Skeletal muscle tissue (tissue), 4 donors: ENCODE measurements around the gene NELL1. TPM values are rescaled to one million over a fixed set of nuclear protein-coding genes. Genes with fewer than 3 reads are reported as not detected.

Experiments
- H3K27ac ChIP-seq: one replicate; pipeline ENCODE4 v1.7.0; 2013; ENCODE audit warnings: mild to moderate bottlenecking, low read depth, low read length, inconsistent platforms
- H3K27me3 ChIP-seq, 3 donors: one replicate each; pipeline ENCODE4 v1.7.0; 2013; ENCODE audit warnings: low read length in 3 of 3; ENCODE audit not compliant: control insufficient read depth in 3 of 3, insufficient read depth in 3 of 3
- H3K36me3 ChIP-seq, 3 donors: one replicate each; pipeline ENCODE4 v1.7.0; 2013; ENCODE audit warnings: low read length in 3 of 3; ENCODE audit not compliant: control insufficient read depth in 3 of 3, insufficient read depth in 3 of 3
- H3K4me1 ChIP-seq, 3 donors: one replicate each; pipeline ENCODE4 v1.7.0; 2013; ENCODE audit warnings: low read length in 3 of 3, mild to moderate bottlenecking in 3 of 3; ENCODE audit not compliant: control insufficient read depth in 3 of 3, insufficient read depth in 3 of 3
- H3K4me3 ChIP-seq, 3 donors: one replicate each; pipeline ENCODE4 v1.7.0; 2013; ENCODE audit warnings: low read length in 3 of 3
- H3K9ac ChIP-seq, 3 donors: one replicate each; pipeline ENCODE4 v1.7.0; 2013; ENCODE audit warnings: low read length in 3 of 3, mild to moderate bottlenecking in 3 of 3, moderate library complexity in 2 of 3, low read depth in 1 of 3
- H3K9me3 ChIP-seq, 3 donors: one replicate each; pipeline ENCODE4 v1.7.0; 2013; ENCODE audit warnings: low read length in 3 of 3; ENCODE audit not compliant: control insufficient read depth in 3 of 3
- total RNA-seq: library from RNA; depleted of rRNA; stranded (reverse); fragments of >200 nt; gene quantifications from one replicate; pipeline ENCODE4 v1.2.3, GENCODE V29; 2014
- donor health status: Osteomylitis.

NELL1 gene
- total RNA-seq, 1 donor from 2014 or later, result 3.7 TPM

DNA sequence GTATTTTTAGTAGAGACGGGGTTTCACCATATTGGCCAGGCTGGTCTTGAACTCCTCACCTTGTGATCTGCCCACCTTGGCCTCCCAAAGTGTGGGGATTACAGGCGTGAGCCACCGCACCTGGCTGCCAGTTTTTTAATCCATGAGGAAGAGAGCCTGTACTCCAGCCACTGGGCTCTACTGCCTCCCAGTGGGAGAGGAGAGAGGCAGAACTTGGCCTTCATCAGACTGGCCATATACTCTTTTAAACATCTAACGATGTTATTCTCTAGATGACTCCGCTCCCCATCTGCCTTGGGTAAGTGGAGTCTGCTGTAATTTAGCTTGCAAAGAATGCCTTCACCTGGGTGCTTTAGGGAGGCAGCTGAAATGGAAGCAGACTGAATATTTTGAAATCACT is 35.3 kb upstream of the NELL1 start:
- no peak overlapping the region for H3K9ac ChIP-seq
- H3K4me3 ChIP-seq, result no peak overlapping the region
- H3K4me1 ChIP-seq, result no peaks in the 10 kb centered on the region
- H3K36me3 ChIP-seq, result no peaks in the 10 kb centered on the region
- peaks cover 0 to 2% (median 0%) of the 10 kb centered on the region in 3 donors for H3K27me3 ChIP-seq
- no peak overlapping the region for H3K27ac ChIP-seq
- H3K9me3 ChIP-seq, result peaks cover 0 to 2% (median 0%) of the 10 kb centered on the region in 3 donors

DNA sequence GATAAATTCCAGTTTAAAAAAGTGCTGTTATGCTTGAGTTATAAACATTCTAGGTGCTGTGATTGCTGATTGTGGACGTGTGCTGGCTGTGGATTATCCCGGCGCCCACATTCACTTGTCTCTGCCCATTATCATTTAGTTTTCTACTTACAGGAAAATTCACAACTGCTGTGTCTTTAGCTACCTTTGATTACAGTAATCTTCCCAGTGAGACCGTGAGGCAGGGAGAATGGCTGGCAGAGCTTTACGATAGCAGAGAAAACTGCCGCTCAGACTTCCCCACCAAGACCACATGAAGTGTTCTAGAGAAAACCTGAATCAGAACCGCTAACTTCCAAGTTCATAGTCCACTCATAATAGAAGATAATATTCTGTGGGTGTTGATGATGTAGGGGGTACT is 34.6 kb upstream of the NELL1 start:
- Histone ChIP-seq H3K36me3 (no peaks in the 10 kb centered on the region), H3K9me3 (peaks cover 0 to 2% (median 0%) of the 10 kb centered on the region in 3 donors), H3K4me1 (no peaks in the 10 kb centered on the region), H3K27ac (no peak overlapping the region), H3K4me3 (no peak overlapping the region), H3K27me3 (peaks cover 0 to 2% (median 0%) of the 10 kb centered on the region in 3 donors), H3K9ac (no peak overlapping the region)

DNA sequence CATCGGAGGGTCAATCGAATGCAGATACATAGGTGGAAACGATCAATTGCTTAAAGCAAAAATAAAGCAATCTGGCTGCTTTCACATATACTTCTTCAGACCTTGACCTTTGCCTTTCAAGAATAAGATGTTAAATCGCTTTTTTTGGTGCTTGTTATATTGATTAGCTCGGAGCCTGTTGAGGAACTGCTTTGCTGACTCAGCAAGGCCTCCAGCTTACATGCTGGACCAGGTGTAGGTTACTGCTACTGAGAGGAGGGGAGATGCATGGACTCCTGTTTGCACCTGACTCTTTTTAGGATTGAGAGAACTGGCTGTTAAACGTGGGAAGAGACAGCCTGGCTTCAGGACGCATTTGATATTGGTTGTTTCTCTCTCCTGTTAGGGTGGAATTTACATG is 31.3 kb upstream of the NELL1 start:
- Histone ChIP-seq H3K27ac (no peak overlapping the region), H3K36me3 (no peaks in the 10 kb centered on the region), H3K9ac (no peak overlapping the region), H3K27me3 (peaks cover 0 to 2% (median 0%) of the 10 kb centered on the region in 3 donors), H3K4me3 (no peak overlapping the region), H3K9me3 (no peaks in the 10 kb centered on the region), H3K4me1 (no peaks in the 10 kb centered on the region)

DNA sequence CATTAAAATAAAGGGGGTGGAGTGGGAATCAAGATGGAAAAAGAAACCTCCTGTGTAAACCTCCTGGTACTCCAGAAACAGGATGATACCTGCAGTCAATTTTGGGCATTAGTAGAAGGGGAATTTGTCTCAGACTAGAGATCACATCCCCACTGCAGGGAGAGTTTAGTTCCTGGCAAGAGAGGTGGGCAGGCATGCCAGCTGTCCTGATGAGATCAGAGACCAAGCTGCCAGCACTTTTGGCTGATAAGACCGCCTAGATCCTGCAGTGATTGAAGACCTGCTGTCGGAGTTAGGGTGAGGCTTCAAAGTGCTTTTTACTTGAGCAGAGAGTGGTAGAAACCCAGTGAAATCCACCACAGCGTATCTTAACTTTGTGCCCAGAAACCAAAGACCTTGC is 29.7 kb upstream of the NELL1 start:
- Histone ChIP-seq H3K9ac (no peak overlapping the region), H3K27me3 (peaks cover 0 to 2% (median 0%) of the 10 kb centered on the region in 3 donors), H3K36me3 (no peaks in the 10 kb centered on the region), H3K4me3 (no peak overlapping the region), H3K9me3 (no peaks in the 10 kb centered on the region), H3K4me1 (no peaks in the 10 kb centered on the region), H3K27ac (no peak overlapping the region)

DNA sequence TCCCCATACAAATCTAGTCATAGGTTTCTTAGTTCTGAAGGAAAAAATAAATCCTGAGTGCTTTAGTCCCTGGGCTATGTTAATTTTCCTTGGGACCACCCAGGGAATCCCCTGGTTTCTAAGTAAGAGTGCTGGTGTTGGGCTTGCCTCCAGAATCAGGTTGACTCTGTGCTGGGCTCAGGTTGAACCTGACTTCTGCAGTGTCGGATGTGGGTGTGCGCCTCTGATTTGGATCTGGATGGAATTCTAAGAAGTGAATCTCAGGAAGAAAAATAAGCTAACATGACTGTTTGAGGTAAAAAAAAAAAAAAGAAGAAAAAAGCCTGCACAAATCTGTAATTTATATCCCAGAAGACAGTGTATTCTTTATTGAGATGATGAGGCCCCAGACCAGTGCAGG is 29.0 kb upstream of the NELL1 start:
- H3K4me1 ChIP-seq, result no peaks in the 10 kb centered on the region
- no peak overlapping the region for H3K9ac ChIP-seq
- peaks cover 0 to 2% (median 0%) of the 10 kb centered on the region in 3 donors for H3K27me3 ChIP-seq
- H3K36me3 ChIP-seq, result no peaks in the 10 kb centered on the region
- H3K27ac ChIP-seq, result no peak overlapping the region
- H3K4me3 ChIP-seq, result no peak overlapping the region
- H3K9me3 ChIP-seq, result no peaks in the 10 kb centered on the region

DNA sequence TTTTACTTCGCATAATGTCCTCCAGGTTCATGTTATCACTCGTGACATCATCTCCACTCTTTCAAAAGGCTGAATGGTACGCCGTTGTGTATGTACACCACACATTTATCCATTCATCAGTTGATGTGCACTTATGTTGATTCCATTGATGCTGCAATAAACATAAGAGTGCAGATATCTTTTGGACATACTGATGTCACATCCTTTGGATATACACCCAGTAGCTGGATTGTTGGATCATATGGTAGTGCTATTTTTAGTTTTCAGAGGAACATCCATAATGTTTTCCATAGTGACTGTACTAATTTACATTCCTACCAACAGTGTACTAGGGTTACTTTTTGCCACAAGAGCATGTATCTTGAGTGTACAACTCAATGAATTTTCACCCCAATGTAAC is 25.0 kb upstream of the NELL1 start:
- Histone ChIP-seq H3K4me1 (no peaks in the 10 kb centered on the region), H3K9ac (no peak overlapping the region), H3K9me3 (no peaks in the 10 kb centered on the region)

DNA sequence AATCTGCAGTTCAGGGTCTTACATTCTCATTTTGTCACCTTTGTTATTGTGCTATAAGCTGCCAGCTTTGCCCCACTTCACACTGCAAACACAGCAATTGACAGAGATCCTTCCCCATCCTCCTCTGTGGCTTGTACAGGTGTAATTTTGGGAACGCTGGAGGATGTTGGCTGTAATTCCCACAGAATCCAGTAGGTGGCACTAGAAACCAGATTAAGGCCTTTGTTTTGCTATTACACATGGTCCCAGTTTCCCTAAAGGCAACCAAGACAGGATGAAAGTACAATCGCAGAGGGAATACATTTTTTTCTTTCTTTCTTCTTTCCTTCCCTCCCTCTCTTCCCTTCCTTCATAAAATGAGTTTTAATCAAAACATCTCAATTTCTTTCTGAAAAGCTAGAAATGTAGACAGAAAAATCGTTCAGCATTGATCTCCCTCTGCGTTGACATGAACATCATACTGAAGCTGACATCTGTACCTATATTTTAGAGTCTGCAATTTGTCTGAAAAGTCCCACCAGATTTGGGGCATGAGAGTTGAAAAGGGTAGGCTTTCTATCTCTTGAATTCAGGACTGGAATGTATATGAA is 21.3 kb upstream of the NELL1 start:
- Histone ChIP-seq H3K9me3 (no peaks in the 10 kb centered on the region), H3K27ac (no peak overlapping the region), H3K9ac (no peak overlapping the region)

More for the DNA sequence above, 25.0 kb upstream of the NELL1 start:
- Histone ChIP-seq H3K4me3 (no peak overlapping the region), H3K27ac (no peak overlapping the region), H3K36me3 (no peaks in the 10 kb centered on the region), H3K27me3 (peaks cover 0 to 3% (median 0%) of the 10 kb centered on the region in 3 donors)

DNA sequence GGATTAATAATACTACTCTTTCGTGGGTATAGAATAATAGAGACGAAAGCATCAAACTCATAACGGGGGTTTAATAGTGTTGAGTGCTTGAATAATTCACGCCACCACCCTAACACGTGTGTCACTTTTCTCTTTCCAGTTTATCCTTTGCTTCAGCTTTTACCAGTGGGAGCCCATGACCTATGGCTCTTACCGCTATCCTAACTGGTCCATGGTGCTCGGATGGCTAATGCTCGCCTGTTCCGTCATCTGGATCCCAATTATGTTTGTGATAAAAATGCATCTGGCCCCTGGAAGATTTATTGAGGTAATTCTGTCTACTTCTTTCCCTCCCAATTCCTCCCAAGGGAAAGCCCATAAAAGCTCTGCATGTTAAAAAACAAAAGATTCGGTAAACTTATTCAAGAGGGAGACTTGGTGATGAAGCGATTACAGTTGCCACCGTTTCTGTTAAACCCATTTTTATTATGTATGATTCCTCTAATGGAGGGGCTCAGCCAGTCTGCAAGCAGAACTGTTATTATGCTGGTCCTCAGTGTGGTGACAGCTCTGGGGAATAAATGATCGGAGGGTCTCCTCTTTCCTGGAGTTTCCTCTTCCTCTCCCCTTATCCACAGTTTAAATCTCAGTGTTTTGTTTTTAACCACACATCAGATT is 17.1 kb upstream of the NELL1 start:
- H3K4me1 ChIP-seq, result no peaks in the 10 kb centered on the region
- H3K4me3 ChIP-seq, result no peak overlapping the region
- no peak overlapping the region for H3K27ac ChIP-seq
- H3K9ac ChIP-seq, result no peak overlapping the region
- H3K36me3 ChIP-seq, result no peaks in the 10 kb centered on the region
- H3K9me3 ChIP-seq, result no peaks in the 10 kb centered on the region
- H3K27me3 ChIP-seq, result peaks cover 0 to 17% (median 13%) of the 10 kb centered on the region in 3 donors

More for the DNA sequence above, 21.3 kb upstream of the NELL1 start:
- Histone ChIP-seq H3K36me3 (no peaks in the 10 kb centered on the region), H3K4me3 (no peak overlapping the region), H3K27me3 (peaks cover 0 to 10% (median 8%) of the 10 kb centered on the region in 3 donors), H3K4me1 (no peaks in the 10 kb centered on the region)

DNA sequence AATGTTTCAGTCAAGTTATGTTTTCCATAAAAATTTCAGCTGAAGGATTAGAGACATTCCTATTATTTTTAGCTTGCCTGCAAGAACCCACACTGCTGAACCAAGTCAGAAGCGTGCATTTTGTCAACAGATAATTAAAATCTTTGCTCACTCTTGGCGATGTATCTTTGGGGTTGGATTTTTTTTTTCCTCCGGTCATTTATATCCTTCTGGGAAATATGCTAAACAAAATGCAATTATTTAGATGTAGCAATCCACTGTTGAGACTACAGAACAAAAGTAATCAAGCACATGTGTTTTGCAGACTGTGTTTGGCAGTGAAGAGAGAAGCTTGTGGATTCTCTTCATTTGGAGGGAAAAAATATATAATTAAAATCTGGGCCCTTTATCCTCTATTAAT is 15.3 kb upstream of the NELL1 start:
- Histone ChIP-seq H3K9me3 (no peaks in the 10 kb centered on the region), H3K4me3 (no peak overlapping the region), H3K27me3 (peaks cover 0 to 18% (median 13%) of the 10 kb centered on the region in 3 donors), H3K36me3 (no peaks in the 10 kb centered on the region), H3K9ac (no peak overlapping the region), H3K4me1 (no peaks in the 10 kb centered on the region), H3K27ac (no peak overlapping the region)

DNA sequence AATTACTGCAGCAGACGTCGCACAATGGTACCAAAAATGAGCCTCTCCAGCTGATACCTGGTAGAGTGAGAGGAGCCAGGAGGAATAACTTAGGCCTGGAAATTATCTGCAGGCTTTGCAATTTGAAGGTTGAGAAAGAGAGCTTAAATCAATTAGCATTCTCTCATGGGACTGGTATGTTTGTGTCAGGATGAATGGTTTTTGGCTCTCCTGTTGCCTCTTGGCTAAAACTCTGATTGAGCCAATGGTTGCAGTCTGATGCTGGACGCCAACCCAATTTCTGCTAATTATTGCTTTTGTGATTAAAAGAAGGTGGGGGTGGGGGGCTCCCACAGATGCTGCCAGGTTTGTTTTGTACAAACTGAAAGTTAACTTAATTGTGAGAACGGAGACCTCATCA is 12.5 kb upstream of the NELL1 start:
- Histone ChIP-seq H3K9me3 (no peaks in the 10 kb centered on the region), H3K9ac (no peak overlapping the region), H3K27ac (no peak overlapping the region), H3K36me3 (no peaks in the 10 kb centered on the region), H3K4me1 (no peaks in the 10 kb centered on the region), H3K27me3 (peaks cover 0 to 18% (median 13%) of the 10 kb centered on the region in 3 donors), H3K4me3 (no peak overlapping the region)
